ENCODE data around the gene KRTAP4-16.
"Not testable (repeated sequence)": the region's sequence is repeated elsewhere in the genome, so short reads cannot be mapped to it uniquely, and the experiment has no call there.

The KRTAP4-16 gene

DNA sequence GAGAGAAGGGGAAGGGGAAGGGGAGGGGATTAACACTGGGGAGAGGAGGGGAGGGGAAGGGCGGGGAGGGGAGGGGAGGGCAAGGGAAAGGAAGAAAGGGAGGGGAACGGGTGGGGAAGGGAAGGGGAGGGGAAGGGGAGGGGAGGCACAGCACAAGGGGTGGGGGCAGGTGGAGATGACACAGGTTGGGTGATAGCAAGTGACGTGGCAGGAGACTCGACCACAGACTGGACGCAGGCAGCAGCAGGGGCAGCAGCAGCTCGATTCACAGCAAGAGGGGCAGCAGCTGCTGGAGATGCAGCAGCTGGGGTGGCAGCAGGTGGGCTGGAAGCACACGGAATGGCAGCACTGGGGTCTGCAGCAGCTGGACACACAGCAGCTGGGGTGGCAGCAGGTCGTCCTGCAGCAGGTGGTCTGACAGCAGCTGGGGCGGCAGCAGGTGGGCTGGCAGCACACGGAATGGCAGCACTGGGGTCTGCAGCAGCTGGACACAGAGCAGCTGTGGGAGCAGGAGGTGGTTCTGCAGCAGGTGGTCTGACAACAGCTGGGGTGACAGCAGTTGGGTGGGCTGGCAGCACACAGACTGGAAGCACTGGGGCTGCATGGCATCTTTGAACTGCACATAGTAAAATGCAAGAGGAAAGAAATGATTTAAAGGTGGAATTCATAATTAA lies at the start of gene KRTAP4-16:
Gene KRTAP4-16 (minus strand): TSS at position 624 of the 674 bp plus-strand sequence. CDS start 0 bp downstream, at position 624.
- no peak for DNase-seq (ENCODE audit: low read depth in 3 of 3, low spot score in 1 of 3)

DNA sequence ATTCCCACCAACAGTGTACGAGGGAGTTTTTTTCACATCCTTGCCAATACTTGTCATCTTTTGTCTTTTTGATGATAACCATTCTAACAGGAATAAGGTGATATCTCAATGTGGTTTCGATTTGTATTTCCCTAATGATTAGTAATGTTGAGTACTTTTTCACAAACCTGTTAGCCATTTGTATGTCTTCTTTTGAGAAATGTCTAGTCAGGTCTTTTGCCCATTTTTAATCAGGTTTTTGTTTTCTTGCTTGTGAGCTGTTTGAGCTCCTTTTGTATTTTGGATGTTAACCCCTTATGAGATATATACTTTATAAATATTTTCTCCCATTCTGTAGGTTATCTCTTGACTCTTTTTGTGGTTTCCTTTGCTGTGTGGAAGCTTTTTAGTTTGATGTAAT lies 49.5 kb upstream of the KRTAP4-16 start:
- DNase-seq (ENCODE audit: low read depth in 3 of 3, low spot score in 1 of 3), result no peak

DNA sequence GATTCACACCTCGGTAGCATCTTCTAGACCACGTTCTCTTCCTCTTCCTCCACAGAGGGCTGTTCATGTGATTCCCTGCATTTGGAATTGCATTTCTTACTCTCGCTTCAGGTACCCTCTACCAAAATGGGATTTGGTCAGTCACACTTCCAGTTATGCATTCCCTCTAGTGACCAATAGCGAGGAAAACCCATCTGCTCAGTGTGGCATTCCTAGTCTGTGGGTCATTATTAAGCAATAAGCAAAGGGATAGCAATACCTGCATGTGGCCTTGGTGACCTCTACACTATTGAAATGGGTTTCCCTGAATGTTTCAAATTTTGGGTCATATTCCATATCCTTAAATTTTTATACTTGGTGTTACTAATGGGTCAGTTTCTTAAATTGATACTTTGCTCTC lies 48.0 kb upstream of the KRTAP4-16 start:
- no peak for DNase-seq (ENCODE audit: low read depth in 3 of 3, low spot score in 1 of 3)

DNA sequence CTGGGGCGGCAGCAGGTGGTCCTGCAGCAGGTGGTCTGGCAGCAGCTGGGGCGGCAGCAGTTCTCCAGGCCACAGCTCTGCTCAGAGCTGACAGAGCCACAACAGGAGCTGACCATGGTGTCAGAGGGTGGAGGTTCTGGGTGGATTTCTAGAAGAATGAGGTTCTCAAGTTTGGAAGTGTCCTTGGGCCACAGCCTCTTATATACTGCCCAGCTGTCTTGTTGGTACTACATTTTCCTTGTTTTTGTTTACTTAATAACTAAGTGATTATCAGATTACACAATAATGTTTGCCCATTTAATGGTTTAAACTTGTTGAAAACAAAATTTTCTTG lies 47.6 kb upstream of the KRTAP4-16 start, which contains the start of gene KRTAP4-5:
Gene KRTAP4-5 (minus strand): TSS at position 174 of the 334 bp plus-strand sequence. CDS start 58 bp downstream, at position 116.
- DNase-seq (ENCODE audit: low read depth in 3 of 3, low spot score in 1 of 3), result no peak

DNA sequence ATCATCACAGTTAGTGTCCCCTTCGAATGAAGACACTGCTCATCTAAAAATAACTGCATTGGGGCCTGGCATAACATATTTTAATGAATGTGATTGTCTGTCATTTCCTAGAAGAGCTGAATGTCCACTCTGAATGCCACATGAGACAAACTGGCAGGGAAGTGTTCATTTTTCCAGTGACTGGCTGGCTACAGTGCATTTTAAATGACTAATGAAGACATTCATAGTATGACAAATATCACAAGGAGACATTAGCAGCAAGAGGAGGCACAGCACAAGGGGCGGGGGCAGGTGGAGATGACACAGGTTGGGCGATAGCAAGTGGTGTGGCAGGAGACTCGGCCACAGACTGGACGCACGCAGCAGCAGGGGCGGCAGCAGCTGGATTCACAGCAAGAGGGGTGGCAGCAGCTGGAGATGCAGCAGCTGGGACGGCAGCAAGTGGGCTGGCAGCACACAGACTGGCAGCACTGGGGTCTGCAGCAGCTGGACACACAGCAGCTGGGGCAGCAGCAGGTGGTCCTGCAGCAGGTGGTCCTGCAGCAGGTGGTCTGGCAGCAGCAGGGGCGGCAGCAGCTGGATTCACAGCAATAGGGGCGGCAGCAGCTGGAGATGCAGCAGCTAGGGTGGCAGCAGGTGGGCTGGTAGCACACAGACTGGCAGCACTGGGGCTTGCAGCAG lies 47.1 kb upstream of the KRTAP4-16 start:
- DNase-seq (ENCODE audit: low read depth in 3 of 3, low spot score in 1 of 3), result not testable (repeated sequence)

DNA sequence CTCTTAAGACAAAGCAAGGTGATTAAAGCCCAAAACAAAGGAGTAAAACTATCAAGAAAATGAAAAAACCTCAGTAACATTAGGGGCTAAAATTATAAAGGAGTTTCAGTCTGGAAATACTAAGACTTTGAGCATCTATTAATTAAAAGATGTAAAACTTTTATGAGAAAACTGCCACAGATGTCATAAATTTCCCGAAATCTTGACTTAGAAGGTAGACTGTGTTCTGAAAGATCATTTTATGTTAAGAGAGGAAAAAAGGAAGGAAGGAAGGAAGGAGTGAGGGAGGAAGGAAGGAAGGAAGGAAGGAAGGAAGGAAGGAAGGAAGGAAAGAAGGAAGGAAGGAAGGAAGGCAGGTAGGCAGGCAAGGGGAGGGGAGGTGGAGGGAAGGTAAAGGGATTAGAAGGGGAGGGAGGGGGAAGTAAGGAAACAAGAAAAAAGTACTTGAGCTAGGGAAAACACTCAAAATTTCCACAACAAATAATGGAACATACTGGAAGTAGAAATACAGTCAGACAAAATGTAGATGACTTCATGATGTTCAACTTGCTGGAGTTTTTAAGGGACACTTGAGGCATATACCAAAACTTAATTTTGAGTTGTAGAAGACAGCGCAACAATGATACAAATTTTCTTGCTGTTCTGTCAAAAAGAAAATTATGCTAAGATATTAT lies 45.7 kb upstream of the KRTAP4-16 start:
- DNase-seq (ENCODE audit: low read depth in 3 of 3, low spot score in 1 of 3), result no peak

DNA sequence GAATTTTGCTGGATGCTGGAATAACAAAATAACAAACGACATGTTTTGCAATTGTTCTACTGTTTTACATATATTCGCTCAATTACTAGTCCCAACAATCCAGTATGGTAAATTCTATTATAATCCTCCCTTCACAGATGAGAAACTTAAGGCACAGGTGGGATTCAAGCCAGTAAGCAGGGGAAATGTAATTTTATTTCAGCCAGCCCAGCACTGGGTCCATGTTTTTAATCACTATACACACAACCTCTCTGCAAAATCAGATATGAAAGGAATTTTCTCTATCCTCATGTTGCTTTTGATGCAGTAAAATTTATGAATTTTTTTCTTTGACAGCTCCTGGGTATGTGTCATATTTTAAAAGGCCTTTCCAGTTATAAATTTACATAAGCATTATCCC lies 43.3 kb upstream of the KRTAP4-16 start:
- no peak for DNase-seq (ENCODE audit: low read depth in 3 of 3, low spot score in 1 of 3)

DNA sequence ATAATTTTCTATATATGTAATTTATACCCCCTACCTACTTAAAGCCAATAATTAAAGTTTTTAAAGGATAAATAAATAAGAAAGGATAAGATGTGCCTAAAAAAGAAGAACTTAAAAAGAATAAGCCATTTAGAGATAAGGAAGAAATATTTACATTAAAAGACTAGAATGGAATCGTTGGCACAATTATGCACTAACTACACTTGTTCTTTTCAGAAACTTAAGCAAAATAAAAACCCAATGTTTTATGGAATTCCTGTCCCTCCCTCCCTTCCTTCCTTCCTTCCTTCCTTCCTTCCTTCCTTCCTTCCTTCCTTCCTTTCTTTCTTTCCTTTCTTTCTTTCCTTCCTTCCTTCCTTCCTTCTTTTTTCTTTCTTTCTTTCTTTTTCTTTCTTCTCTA lies 42.8 kb upstream of the KRTAP4-16 start:
- no peak for DNase-seq (ENCODE audit: low read depth in 3 of 3, low spot score in 1 of 3)

DNA sequence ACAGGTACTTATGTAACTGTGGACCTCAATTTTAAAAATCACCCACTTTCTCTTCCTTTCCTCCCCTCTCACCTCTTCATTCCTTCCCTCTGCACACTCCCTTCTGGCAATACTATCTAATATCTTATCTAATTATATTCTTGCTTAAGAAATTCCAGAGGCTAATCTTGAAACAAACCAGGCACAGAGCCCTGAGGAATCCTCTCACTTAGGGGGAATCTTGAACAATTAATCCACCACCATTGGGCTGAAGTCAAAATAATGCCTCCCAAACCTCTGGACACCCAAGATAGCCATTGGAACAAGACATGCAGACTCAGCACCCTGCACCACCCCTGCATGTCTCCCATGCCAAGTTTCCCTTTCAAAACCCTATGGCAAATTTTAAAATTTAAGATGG lies 39.4 kb upstream of the KRTAP4-16 start:
- DNase-seq (ENCODE audit: low read depth in 3 of 3, low spot score in 1 of 3), result no peak

DNA sequence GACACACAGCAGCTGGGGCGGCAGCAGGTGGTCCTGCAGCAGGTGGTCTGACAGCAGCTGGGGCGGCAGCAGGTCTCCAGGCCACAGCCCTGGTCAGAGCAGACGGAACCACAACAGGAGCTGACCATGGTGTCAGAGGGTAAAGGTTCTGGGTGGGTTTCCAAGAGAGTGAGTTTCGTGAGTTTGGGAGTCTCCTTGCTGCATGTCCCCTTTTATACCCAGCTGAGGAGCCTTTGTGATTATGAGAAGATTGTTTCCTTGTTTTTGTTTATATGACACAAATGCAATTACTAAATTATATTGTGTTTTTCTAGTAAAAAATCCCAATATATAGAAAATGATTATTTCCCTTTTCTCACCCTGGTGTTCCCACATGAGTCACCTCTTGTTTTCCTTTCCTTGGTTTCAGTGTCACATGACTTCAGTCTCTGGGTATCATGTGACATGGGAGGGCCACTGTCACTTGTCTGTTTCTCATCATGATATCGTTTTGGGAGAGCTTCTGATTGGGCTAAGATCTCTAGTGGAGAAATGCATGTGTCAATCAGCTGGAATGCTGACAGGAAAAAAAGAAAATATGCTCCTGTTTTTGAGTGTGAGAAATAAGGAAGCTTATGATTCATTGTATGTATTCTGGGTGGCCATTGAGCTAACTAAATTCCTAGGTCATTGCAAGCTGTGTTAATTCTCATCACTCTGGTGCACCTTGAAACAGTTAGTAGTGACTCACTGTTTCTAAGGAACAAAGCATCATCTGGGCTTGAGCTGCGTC lies 38.5 kb upstream of the KRTAP4-16 start, which contains the start of gene KRTAP4-6:
Gene KRTAP4-6 (minus strand): TSS at position 185 of the 772 bp plus-strand sequence. CDS start 57 bp downstream, at position 128.
- DNase-seq (ENCODE audit: low read depth in 3 of 3, low spot score in 1 of 3), result no peak

DNA sequence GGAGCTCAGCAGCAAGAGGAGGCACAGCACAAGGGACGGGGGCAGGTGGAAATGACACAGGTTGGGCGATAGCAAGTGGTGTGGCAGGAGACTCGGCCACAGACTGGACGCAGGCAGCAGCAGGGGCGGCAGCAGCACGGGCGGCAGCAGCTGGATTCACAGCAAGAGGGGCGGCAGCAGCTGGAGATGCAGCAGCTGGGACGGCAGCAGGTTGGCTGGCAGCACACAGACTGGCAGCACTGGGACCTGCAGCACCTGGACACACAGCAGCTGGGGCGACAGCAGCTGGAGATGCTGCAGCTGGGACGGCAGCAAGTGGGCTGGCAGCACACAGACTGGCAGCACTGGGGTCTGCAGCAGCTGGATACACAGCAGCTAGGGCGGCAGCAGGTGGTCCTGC lies 37.9 kb upstream of the KRTAP4-16 start:
- not testable (repeated sequence) for DNase-seq (ENCODE audit: low read depth in 3 of 3, low spot score in 1 of 3)

DNA sequence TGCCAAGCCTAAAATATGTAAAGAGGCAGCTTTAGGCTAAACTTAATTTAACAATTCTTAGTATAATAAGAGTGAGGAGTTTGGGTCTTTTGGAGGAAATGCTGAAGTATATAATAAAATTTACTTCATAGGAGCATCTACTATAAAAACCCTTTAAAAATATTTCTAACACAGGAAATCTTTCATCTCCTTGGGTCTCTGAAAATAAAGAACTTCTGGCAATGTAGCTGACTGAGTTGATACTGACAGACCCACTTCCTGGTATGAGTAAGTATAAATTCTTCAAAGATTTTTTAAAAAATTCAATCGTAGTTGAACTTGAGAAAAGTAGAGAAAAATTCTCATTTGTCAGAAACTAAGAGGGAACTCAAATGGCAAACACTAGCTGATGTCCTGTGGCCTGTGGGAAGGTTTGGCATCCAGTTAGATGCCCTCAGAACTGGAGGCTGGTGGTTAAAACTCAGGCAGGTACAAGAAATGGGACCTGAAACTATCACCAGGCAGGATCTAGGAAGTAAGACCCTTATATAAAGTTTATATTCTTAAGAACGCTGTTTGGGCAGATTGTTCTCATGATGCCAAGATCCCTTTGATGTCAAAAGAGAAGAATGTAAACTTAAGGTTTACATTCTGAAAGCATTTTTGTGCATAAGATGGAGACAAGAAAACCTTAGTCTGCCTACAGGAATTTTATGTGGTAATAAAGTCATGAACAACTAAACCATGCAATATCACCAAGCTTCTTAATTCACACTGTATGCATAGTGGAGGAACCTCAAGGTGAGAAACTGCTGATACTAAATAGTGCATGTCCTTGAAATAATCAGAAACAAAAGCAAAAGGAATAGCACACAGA lies 32.1 kb upstream of the KRTAP4-16 start:
- DNase-seq (ENCODE audit: low read depth in 3 of 3, low spot score in 1 of 3), result no peak

DNA sequence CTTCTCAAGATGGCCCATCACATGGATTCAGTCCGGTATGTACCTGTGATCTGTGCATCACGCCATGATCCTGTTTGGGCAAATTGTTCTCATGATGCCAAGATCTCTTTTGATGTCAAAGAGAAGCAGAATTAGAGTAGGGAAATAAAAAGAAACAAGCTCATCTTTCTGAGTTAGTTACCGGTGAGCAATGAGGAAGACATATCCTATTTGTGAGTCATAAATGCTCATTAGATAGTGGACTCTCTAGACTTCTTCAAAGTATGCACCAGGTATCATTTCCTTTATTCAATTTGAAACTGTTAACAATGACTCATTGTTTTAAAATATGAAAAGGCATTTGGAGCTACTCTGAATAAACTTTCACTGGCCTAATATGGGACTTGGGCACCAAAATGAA lies 30.0 kb upstream of the KRTAP4-16 start:
- DNase-seq (ENCODE audit: low read depth in 3 of 3, low spot score in 1 of 3), result no peak

DNA sequence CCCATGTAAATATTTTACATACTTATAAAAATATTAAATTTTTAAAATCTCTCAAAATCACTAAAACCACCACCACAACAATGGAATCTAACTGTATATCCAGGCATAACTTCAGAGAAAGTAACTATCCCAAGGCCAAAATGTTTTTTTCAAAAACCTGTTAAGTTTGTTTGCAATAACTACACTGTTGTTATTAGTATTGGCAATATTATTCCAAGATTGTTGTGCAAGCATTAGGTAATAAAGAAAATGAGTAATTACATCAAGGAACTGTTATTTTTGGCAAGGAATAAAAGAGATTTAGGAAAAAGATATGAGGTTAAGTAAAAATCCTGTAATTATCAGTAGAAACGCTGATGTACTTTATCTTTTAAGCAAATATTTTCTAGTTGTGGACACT lies 25.4 kb upstream of the KRTAP4-16 start:
- no peak for DNase-seq (ENCODE audit: low read depth in 3 of 3, low spot score in 1 of 3)

DNA sequence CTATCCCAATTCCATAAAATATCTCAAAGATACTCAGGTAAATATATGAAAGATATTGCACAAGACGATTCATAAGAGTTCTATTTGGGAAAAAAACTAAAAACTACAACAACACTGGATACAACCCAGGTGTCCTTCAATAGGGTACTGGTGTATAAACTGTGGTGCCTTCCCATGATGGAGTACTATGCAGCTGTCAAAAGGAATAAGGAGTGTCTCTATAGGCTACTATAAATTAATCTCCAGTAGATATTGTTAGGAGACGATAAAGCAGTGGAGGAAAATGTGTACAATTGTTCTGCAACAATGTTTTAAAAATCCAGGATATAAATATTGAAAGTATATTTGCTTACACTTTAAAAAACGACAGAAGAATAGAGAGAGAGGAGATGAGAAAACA lies 24.4 kb upstream of the KRTAP4-16 start:
- DNase-seq (ENCODE audit: low read depth in 3 of 3, low spot score in 1 of 3), result no peak

DNA sequence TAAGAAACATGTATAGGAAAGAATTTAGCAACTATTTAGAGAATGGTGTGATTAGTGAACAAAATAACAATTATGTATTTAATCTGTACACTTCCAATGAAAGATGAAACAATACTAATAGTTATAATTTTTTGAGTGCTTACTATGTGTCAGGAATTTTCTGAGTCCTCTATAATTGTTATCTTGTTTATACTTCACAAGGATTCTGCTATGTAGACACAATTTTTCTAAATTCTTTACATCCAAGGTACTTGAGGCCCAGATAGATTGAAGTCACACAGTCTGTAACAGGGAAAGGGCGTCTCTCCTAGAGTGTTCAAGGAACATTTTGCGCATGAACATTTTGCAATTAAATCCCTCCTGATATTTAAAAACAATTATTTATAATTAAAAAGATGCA lies 23.1 kb upstream of the KRTAP4-16 start:
- no peak for DNase-seq (ENCODE audit: low read depth in 3 of 3, low spot score in 1 of 3)

DNA sequence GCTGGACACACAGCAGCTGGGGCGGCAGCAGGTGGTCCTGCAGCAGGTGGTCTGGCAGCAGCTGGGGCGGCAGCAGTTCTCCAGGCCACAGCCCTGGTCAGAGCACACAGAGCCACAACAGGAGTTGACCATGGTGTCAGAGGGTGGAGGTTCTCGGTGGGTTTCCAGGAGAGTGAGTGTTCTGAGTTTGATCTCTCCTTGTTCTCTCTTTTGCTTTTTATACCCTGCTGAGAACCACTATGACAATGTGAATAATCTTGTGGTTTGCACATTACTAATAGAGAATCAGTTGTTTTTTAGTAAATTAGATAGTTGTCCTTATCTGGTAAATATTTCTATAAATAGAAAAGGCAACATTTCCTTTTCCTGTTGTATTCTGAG lies 22.0 kb upstream of the KRTAP4-16 start, which contains the start of gene KRTAP4-12:
Gene KRTAP4-12 (minus strand): TSS at position 192 of the 381 bp plus-strand sequence. CDS start 60 bp downstream, at position 132.
- DNase-seq (ENCODE audit: low read depth in 3 of 3, low spot score in 1 of 3), result not testable (repeated sequence)

DNA sequence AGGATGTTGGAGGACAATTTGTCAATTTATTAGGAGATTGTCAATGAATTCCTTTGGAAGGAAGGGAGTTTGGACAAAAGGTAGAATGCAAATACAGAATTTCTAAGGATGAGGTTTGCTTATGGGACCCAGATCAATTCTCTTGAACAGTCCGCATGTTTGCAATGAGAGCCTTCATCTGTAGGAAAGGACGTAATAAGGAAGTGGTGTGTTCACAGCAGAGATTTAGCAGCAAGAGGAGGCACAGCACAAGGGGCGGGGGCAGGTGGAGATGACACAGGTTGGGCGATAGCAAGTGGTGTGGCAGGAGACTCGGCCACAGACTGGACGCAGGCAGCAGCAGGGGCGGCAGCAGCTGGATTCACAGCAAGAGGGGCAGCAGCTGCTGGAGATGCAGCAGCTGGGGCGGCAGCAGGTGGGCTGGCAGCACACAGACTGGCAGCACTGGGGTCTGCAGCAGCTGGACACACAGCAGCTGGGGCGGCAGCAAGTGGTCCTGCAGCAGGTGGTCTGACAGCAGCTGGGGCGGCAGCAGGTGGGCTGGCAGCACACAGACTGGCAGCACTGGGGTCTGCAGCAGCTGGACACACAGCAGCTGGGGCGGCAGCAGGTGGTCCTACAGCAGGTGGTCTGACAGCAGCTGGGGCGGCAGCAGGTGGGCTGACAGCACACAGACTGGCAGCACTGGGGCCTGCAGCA lies 21.4 kb upstream of the KRTAP4-16 start:
- DNase-seq (ENCODE audit: low read depth in 3 of 3, low spot score in 1 of 3), result not testable (repeated sequence)

DNA sequence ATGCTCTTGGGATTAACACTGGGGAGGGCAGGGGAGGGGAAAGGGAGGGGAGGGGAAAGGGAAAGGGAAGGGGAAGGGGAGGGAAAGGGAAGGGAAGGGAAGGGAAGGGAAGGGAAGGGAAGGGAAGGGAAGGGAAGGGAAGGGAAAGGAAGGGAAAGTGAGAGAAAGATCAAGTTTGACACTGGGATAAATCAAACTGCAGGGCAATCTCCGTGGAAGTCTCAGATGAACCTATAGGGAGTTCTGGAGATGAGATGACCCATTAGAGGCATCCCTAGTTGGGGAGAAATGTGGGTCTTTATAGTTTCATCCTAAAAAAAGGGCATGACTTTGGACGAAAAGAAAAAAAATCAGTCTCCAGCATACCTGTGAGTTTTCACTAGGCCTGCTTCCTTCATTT lies 19.7 kb upstream of the KRTAP4-16 start:
- DNase-seq (ENCODE audit: low read depth in 3 of 3, low spot score in 1 of 3), result no peak
